LNCaP clone FGC (cell line): ENCODE data around the gene SMYD3.

Source experiments
- DNase-seq: peaks from one replicate; pipeline ENCODE4 v3.0.0-alpha.2; 2011; ENCODE audit warnings: low read depth
- H3K4me3 ChIP-seq: 2 replicates; pipeline ENCODE4 v1.5.1; 2011; ENCODE audit warnings: mild to moderate bottlenecking, low read depth, low read length, control low read depth
- CTCF ChIP-seq: IDR thresholded peaks from 2 replicates; pipeline ENCODE4 v1.5.1; 2012; ENCODE audit warnings: mild to moderate bottlenecking; ENCODE audit not compliant: control insufficient read depth, insufficient read depth; ENCODE audit errors: extremely low read depth

Gene SMYD3

GRCh38 chr1:246108278-246108925 is 398.7 kb downstream of the SMYD3 start:
- no peak for TF ChIP-seq CTCF
- H3K4me3 ChIP-seq = no peak overlapping the region
- no peak for DNase-seq

- DNase-seq = no peak
- no peak overlapping the region for H3K4me3 ChIP-seq
- no peak for TF ChIP-seq CTCF
Observed at GRCh38 chr1:246107516-246108277, 399.4 kb downstream of the SMYD3 start.

- no peak for DNase-seq
- no peak overlapping the region for H3K4me3 ChIP-seq
- no peak for TF ChIP-seq CTCF
Observed at GRCh38 chr1:246106342-246106763, 400.7 kb downstream of the SMYD3 start.

- TF ChIP-seq CTCF = no peak
- no peak overlapping the region for H3K4me3 ChIP-seq
- DNase-seq = no peak
Observed at GRCh38 chr1:246104927-246105326, 402.2 kb downstream of the SMYD3 start.

GRCh38 chr1:246099570-246099969 is 407.5 kb downstream of the SMYD3 start:
- TF ChIP-seq CTCF = no peak
- no peak for DNase-seq
- no peak overlapping the region for H3K4me3 ChIP-seq

- no peak for DNase-seq
- no peak for TF ChIP-seq CTCF
- no peak overlapping the region for H3K4me3 ChIP-seq
Observed at GRCh38 chr1:246096356-246096755, 410.7 kb downstream of the SMYD3 start.
